K562 (cell line): ENCODE data around the gene SHC1. TPM values are rescaled to one million over a fixed set of nuclear protein-coding genes. Genes with fewer than 3 reads are reported as not detected.
A peak's percentile ranks its signal among the peaks of the same experiment; 100 is the strongest.

Experiments used
- ARID1B ChIP-seq: fragments of 450-650 bp; IDR thresholded peaks from 2 replicates; pipeline ENCODE4 v1.6.1; 2016; ENCODE audit warnings: antibody characterized with exemption, mild to moderate bottlenecking, inconsistent platforms
- HNRNPUL1 ChIP-seq: fragments of 200-400 bp; formaldehyde crosslinking; IDR thresholded peaks from 2 replicates; pipeline ENCODE4 v1.6.1; 2017; ENCODE audit warnings: low read length
- IRF1 ChIP-seq: sonication (generic); formaldehyde crosslinking; IDR thresholded peaks from 2 replicates; pipeline ENCODE4 v1.8.0; 2022; ENCODE audit warnings: missing genetic modification reagents, mild to moderate bottlenecking, borderline replicate concordance
- KDM5B ChIP-seq: fragments of 200-600 bp; sonication (generic); IDR thresholded peaks from 2 replicates; pipeline ENCODE4 v1.6.1; 2012; ENCODE audit warnings: low read depth, mild to moderate bottlenecking, moderate library complexity, low read length, control low read depth, inconsistent platforms; ENCODE audit not compliant: insufficient replicate concordance
- MNT ChIP-seq, 2 experiments: fragments of 450-650 bp; conservative IDR thresholded peaks; 2 replicates each; pipeline ENCODE4 v1.6.1; 2017; ENCODE audit warnings: mild to moderate bottlenecking in 2 of 2, moderate library complexity in 2 of 2
- NR2C2 ChIP-seq, 2 experiments: fragments of 200-800 bp in 1 of 2; sonication (Bioruptor generic) in 1 of 2; sonication (generic) in 1 of 2; formaldehyde crosslinking in 1 of 2; IDR thresholded peaks; 2 replicates each; pipeline versions ENCODE4 v1.6.1 to v1.8.0; 2016 to 2022; ENCODE audit warnings: mild to moderate bottlenecking in 1 of 2, missing compliant biosample characterization in 1 of 2, missing genetic modification characterization in 1 of 2, missing genetic modification reagents in 1 of 2
- RBM15 ChIP-seq: fragments of 200-400 bp; formaldehyde crosslinking; IDR thresholded peaks from 2 replicates; pipeline ENCODE4 v1.6.1; 2018; ENCODE audit warnings: mild to moderate bottlenecking, low read length, moderate library complexity; ENCODE audit not compliant: insufficient read depth
- RBM25 ChIP-seq: fragments of 200-400 bp; formaldehyde crosslinking; IDR thresholded peaks from 2 replicates; pipeline ENCODE4 v1.6.1; 2018; ENCODE audit warnings: low read length, low read depth, moderate library complexity; ENCODE audit not compliant: severe bottlenecking
- SETDB1 ChIP-seq: IDR thresholded peaks from one replicate; pipeline ENCODE4 v1.6.1; 2012; ENCODE audit warnings: low read length, control low read depth, inconsistent platforms
- SRF ChIP-seq, 2 experiments: fragments of 250-450, 450-650 bp in 1 of 2; sonication (Bioruptor Pico) in 1 of 2; sonication (generic) in 1 of 2; formaldehyde crosslinking; IDR thresholded peaks; 2 replicates each; pipeline versions ENCODE4 v1.5.0 to v1.5.1; 2020 to 2022; ENCODE audit warnings: mild to moderate bottlenecking in 1 of 2, missing genetic modification reagents in 1 of 2
- U2AF2 ChIP-seq: fragments of 200-400 bp; formaldehyde crosslinking; optimal IDR thresholded peaks from 2 replicates; pipeline ENCODE3; 2017; ENCODE audit warnings: low read depth, mild to moderate bottlenecking, low read length
- ZBTB26 ChIP-seq: fragments of 450-650 bp; formaldehyde crosslinking; IDR thresholded peaks from 2 replicates; pipeline ENCODE4 v1.4.0; 2022; ENCODE audit warnings: missing genetic modification characterization
- ZBTB43 ChIP-seq: sonication (generic); formaldehyde crosslinking; IDR thresholded peaks from 2 replicates; pipeline ENCODE4 v1.8.0; 2023; ENCODE audit warnings: mild to moderate bottlenecking, missing genetic modification reagents
- ZMIZ1 ChIP-seq, 2 experiments: fragments of 150-350 bp in 1 of 2; IDR thresholded peaks; 2 replicates each; pipeline ENCODE4 v1.6.1; 2012 to 2016; ENCODE audit warnings: low read depth in 2 of 2, low read length in 2 of 2, mild to moderate bottlenecking in 1 of 2, moderate library complexity in 1 of 2
- ZNF212 ChIP-seq: fragments of 450-650 bp; formaldehyde crosslinking; IDR thresholded peaks from 2 replicates; pipeline ENCODE4 v1.4.0; 2020; ENCODE audit warnings: mild to moderate bottlenecking
- ZNF263 ChIP-seq: sonication (generic); formaldehyde crosslinking; IDR thresholded peaks from 2 replicates; pipeline ENCODE4 v1.8.0; 2022; ENCODE audit warnings: mild to moderate bottlenecking, missing genetic modification reagents, borderline replicate concordance
- ZNF444 ChIP-seq: fragments of 250-450 bp; sonication (Bioruptor Pico); IDR thresholded peaks from 2 replicates; pipeline ENCODE4 v1.4.0; 2020; ENCODE audit warnings: mild to moderate bottlenecking, moderate library complexity
- ZNF764 ChIP-seq: fragments of 250-450 bp; sonication (Bioruptor Pico); IDR thresholded peaks from 2 replicates; pipeline ENCODE4 v1.4.0; 2020; ENCODE audit warnings: low read depth, mild to moderate bottlenecking, moderate library complexity
- polyA plus RNA-seq, 8 experiments: library from polyadenylated mRNA; depleted of rRNA in 4 of 8; stranded (reverse) in 5 of 8; unstranded in 3 of 8; fragments of >200 nt; fragmentation: Nextera tagmentation in 2 of 8; fragmentation: Illumina TruSeq in 1 of 8; extraction: Ambion mirVana in 2 of 8; extraction: Trizol in 1 of 8; gene quantifications; 2 replicates each; pipeline versions ENCODE4 v1.2.1 to v1.2.3, GENCODE V29; 2011 to 2014; ENCODE audit warnings: inconsistent platforms in 1 of 8, missing spikeins in 1 of 8
- total RNA-seq, 7 experiments: library from RNA; depleted of rRNA in 6 of 7; stranded (reverse); fragments of >200 nt in 6 of 7; fragmentation: Illumina TruSeq in 2 of 7; extraction: Trizol in 2 of 7; gene quantifications; 2 replicates each; pipeline versions ENCODE4 v1.2.1 to v1.2.3, GENCODE V29; 2011 to 2021; ENCODE audit warnings: low replicate concordance in 1 of 7

SHC1 gene
- total and polyA plus RNA-seq, 9 of the 15 experiments (the other 6 are each of a cell fraction or from before 2014, with no cell fraction given), result 4.1 to 113 (median 51.9) TPM

GRCh38 chr1:154936555-154937084, 33.9 kb downstream of the SHC1 start, which contains the start of gene PMVK (continued):
- TF ChIP-seq NR2C2 (CRISPR knock-in tag; IDR thresholded peaks at IDR 0.05) (peak; percentile 86), NR2C2 (tag; IDR thresholded peaks at IDR 0.05) (peak; percentile 76), RBM15 (no peak), IRF1 (CRISPR knock-in tag) (peak; percentile 91; the same call in 1 of the 2 replicates), SRF (CRISPR knock-in tag; IDR thresholded peaks at IDR 0.05) (peak in 1 of 2 experiments; percentile 73; a peak in 1 of 4 replicates), KDM5B (peak; percentile 83), RBM25 (no peak), ARID1B (peak; percentile 66), SETDB1 (no peak), ZNF212 (CRISPR knock-in tag) (no peak), ZBTB43 (CRISPR knock-in tag) (no peak), MNT (conservative IDR thresholded peaks at IDR 0.05) (peak; percentile 82 to 91; a peak in 3 of 4 replicates), ZNF444 (CRISPR knock-in tag) (no peak), ZMIZ1 (IDR thresholded peaks at IDR 0.05; ENCODE audit: low read depth in 2 of 2, low read length in 2 of 2) (peak in 1 of 2 experiments; percentile 14; a peak in 1 of 4 replicates), ZBTB26 (CRISPR knock-in tag) (no peak), ZNF263 (CRISPR knock-in tag) (peak; percentile 77; the same call in 1 of the 2 replicates), ZNF764 (CRISPR knock-in tag) (no peak), U2AF2 (no peak), HNRNPUL1 (no peak)
